ENCODE results near the gene HOXB2.

Gene HOXB2

GRCh38 chr17:48545022-48545375 lies at the start of gene HOXB2:
Gene HOXB2 (minus strand): TSS chr17:48545109. CDS start chr17:48544911, 198 bp downstream.
- peak; percentile 38 for DNase-seq

- peak; percentile 96 for DNase-seq
Observed at GRCh38 chr17:48593840-48594537, 49.1 kb upstream of the HOXB2 start.

DNA sequence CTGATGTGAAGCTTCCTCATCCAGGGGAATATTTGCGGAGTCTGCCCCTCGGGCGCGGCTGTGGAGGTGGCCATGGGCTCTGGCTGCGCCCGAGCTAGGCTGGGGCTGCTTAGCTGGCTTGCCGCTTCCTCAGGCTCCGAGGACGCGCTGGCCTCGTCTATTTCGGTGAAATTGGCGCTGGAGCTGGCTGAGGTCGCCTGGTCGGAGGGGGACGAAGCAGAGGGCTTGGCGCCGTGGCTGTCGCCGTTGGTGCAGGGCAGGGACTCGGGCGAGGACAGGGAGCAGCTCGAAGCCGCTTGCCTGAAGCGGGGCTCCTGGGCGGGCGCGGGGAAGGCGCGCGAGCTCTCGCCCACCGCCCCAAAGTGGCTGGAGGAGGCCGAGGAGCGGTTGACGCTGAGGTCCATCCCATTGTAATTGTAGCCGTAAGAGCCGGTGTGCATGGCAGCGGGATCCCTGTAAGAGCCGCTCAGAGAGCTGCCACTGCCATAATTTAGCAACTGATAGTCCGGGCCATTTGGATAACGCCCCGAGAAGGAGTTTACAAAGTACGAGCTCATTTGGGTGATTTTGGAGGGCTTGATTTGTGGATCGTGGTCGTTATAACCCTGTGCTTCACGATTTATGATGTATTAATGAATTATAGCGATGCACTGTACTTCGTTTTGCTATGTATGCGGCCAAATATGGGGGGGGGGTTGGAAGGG lies 48.4 kb upstream of the HOXB2 start, which contains the start of gene HOXB5:
Gene HOXB5 (minus strand): TSS at position 654 of the 704 bp plus-strand sequence. CDS start 97 bp downstream, at position 557.
- DNase-seq: no peak

DNA sequence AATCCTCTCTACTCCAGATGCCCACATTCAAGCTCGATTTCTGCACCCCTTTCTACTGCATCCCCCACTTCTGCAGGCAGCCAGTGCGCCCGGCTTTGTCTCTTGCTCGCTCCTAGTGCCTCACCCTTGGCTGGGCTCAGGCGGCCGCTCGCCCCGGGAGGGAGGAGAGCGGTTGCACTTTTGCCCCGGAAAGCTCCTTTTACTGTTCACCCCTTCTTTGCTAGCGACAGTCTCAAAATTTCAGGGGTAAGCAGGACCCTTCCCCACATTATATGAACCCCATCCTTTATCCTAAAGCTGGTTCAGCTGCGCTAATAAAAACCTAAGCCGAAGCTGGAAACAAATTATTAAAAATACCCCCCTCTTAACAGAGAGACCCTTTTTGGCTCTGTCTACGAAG lies 47.7 kb upstream of the HOXB2 start:
- DNase-seq: no peak

GRCh38 chr17:48592057-48592514 lies 47.2 kb upstream of the HOXB2 start:
- DNase-seq: no peak

- no peak for DNase-seq
Observed at GRCh38 chr17:48591255-48592056, 46.5 kb upstream of the HOXB2 start.

- no peak for DNase-seq
Observed at GRCh38 chr17:48590607-48591161, 45.8 kb upstream of the HOXB2 start.

DNA sequence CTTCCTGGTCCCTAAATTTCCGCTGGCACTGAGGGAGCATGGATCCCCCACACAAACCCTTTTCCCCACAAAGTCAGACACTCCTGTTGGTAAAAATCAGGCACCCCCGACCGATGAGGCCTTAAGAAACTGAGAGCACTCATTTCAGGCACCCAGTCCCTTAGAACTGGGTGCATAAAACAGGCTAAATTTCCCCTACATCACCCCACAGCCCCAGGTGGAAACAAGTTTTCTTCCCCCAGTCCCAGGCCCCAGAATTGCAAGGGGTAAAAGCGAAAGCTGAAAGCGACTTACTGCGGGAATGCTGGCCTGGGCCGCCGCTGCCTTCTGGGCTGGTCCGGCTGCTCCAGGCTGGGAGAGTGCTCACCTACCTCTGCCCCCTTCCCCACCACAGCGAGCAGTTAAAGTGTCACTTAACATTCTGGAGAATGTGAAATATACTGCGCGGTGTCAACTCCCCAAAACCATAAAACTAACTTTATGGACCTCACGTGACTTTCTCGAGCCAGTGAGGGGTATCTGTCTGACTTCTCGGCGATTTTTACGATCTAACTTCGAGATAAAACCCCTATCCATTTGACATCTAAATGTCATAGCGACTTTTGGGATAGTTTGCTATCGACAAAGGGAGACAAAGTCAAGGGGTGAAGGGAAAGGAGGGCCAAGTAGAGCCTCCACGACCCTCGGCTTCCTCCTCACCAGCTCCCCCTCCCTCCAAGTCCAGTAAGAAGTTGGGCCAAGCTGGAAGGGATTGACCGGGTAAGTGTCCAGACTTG lies 45.1 kb upstream of the HOXB2 start, which contains the start of gene HOXB3:
Gene HOXB3 (minus strand): TSS at position 411 of the 776 bp plus-strand sequence. CDS start 37,767 bp downstream, outside the sequence.
- DNase-seq: no peak

GRCh38 chr17:48589060-48589830 lies 44.3 kb upstream of the HOXB2 start:
- DNase-seq: no peak

DNA sequence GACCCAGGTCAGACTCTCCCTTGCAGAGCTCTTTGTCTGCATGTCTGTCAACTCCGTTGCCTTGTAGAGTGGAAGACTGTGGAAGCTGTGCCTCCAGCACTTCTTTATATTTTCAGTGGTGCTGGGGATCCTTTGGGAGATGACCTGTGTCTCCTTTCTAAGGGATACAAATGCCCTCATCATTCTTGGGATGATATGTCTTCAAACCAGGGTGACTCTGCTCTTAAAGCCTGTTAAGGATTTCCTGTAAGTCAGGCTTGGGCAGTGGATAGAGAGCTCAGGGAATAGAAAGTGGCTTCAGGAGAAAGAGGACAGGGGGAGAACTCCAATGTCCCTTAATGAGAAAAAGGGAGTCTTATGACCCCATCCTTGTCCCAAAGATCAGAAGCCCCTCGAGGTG lies 43.6 kb upstream of the HOXB2 start:
- no peak for DNase-seq

DNA sequence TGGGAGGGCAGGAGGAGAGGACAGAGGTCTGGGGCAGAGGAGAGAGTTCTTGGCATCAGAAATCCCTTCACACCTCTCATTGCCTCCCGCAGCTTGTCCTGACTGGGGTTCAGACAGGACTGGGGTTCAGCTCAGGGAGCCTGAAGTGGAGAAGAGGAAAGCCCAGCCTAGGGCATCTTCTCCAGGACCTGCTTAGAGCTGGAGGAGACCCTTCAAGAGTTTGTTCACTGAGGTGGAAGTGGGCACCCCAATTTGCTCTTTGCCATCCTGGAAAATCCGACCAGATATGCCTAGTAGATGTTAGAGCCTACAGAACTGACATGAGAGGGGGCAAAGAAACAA lies 43.1 kb upstream of the HOXB2 start:
- no peak for DNase-seq

GRCh38 chr17:48587276-48588073 lies 42.6 kb upstream of the HOXB2 start:
- peak; percentile 93 for DNase-seq

GRCh38 chr17:48586355-48587258 lies 41.7 kb upstream of the HOXB2 start:
- no peak for DNase-seq

- DNase-seq: no peak
Observed at GRCh38 chr17:48584223-48584741, 39.4 kb upstream of the HOXB2 start.

GRCh38 chr17:48583708-48584222 lies 38.9 kb upstream of the HOXB2 start:
- DNase-seq: no peak

GRCh38 chr17:48582750-48583069 lies 37.8 kb upstream of the HOXB2 start:
- DNase-seq: no peak

DNA sequence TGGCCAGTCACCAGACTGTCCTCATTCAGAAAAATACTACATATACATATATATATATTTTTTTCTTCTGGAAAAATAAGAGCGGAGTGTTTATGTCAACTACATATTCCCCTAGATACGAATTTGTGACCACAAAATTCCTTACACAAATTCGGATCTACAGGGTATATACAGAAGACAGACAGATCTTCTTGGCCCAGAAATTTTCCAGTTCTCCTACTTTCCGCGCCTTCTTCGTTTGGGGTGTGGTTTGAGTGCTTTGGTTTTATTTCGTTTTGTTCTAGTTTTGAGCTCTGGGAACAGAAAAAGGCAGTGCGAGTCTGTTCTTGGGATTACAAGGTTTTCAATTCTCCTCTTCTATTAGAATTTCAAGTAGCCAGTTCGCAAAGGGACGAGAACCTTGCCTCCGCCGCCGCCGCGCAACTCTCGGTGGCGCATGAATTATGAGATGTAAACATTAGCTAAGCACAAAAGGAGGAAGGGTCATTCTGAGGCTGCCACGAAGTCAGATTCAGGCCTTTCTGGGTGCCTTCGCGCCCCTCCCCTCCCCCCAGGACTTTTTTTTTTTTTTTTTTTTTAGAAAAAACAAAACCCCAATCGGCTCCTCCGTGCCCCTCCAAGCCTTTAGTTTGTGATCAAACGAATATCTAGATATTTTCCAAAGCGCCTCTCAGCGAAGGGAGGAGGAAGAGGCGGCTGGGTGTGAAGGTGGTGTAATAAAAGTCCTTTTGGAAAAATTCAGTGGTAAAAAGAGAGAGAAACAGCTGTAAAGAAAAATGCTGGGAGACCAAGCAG lies 35.0 kb upstream of the HOXB2 start:
- peak; percentile 72 for DNase-seq

DNA sequence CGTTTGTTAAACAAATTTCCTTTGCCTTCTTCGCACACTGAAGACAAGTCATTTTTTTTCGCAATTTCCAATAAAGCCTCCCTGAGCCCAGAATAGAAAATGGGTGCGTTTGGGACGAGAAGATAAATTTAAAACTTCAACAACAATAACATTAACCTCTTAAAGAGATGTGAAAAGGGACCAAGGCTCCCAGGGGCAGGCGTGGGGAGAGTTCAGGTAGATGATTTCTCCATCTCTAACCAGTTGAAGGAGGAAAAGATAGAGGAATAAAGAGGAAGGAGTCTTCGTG lies 34.5 kb upstream of the HOXB2 start:
- DNase-seq: no peak
